ENCODE measurements around the gene ARMC2.
"Not testable (repeated sequence)": the region's sequence is repeated elsewhere in the genome, so short reads cannot be mapped to it uniquely, and the experiment has no call there.

ARMC2 gene

GRCh38 chr6:108968325-108969316, 120.4 kb downstream of the ARMC2 start:
- Mint-ChIP-seq H3K9me3 (no peaks in the 10 kb centered on the region), H3K4me3 (no peak overlapping the region), H3K4me1 (peaks cover 4% of the 10 kb centered on the region), H3K36me3 (no peaks in the 10 kb centered on the region), H3K27ac (no peak overlapping the region), H3K27me3 (no peaks in the 10 kb centered on the region)
- no peak for ATAC-seq (ENCODE audit: low read depth)
- DNase-seq (ENCODE audit: low spot score in 2 of 2), result no peak

GRCh38 chr6:108969776-108970175, 121.6 kb downstream of the ARMC2 start:
- Mint-ChIP-seq H3K27ac (no peak overlapping the region), H3K4me1 (peaks cover 4% of the 10 kb centered on the region), H3K36me3 (no peaks in the 10 kb centered on the region), H3K27me3 (no peaks in the 10 kb centered on the region), H3K9me3 (no peaks in the 10 kb centered on the region), H3K4me3 (no peak overlapping the region)
- no peak for ATAC-seq (ENCODE audit: low read depth)
- DNase-seq (ENCODE audit: low spot score in 2 of 2), result no peak

GRCh38 chr6:108974201-108974600, 126.0 kb downstream of the ARMC2 start:
- no peak for ATAC-seq (ENCODE audit: low read depth)
- no peaks in the 10 kb centered on the region for H3K27me3 Mint-ChIP-seq
- no peaks in the 10 kb centered on the region for H3K4me1 Mint-ChIP-seq
- no peak for DNase-seq (ENCODE audit: low spot score in 2 of 2)
- H3K36me3 Mint-ChIP-seq, result peaks cover 7% of the 10 kb centered on the region
- H3K9me3 Mint-ChIP-seq, result peaks cover 2% of the 10 kb centered on the region
- no peak overlapping the region for H3K4me3 Mint-ChIP-seq
- H3K27ac Mint-ChIP-seq, result no peak overlapping the region

GRCh38 chr6:108978638-108979037, 130.4 kb downstream of the ARMC2 start:
- peaks cover 11% of the 10 kb centered on the region for H3K36me3 Mint-ChIP-seq
- not testable (repeated sequence) for H3K27ac Mint-ChIP-seq; ATAC-seq (ENCODE audit: low read depth); H3K4me1 Mint-ChIP-seq; DNase-seq (ENCODE audit: low spot score in 2 of 2); H3K4me3 Mint-ChIP-seq; H3K27me3 Mint-ChIP-seq
- H3K9me3 Mint-ChIP-seq, result peaks cover 11% of the 10 kb centered on the region

- no peak overlapping the region for H3K27ac Mint-ChIP-seq
- ATAC-seq (ENCODE audit: low read depth) (no peak), DNase-seq (ENCODE audit: low spot score in 2 of 2) (no peak)
- H3K27me3 Mint-ChIP-seq, result no peaks in the 10 kb centered on the region
- H3K9me3 Mint-ChIP-seq, result peaks cover 9% of the 10 kb centered on the region
- H3K36me3 Mint-ChIP-seq, result peaks cover 13% of the 10 kb centered on the region
- no peaks in the 10 kb centered on the region for H3K4me1 Mint-ChIP-seq
- H3K4me3 Mint-ChIP-seq, result no peak overlapping the region
These were observed 134.2 kb downstream of the ARMC2 start for GRCh38 chr6:108982154-108983113.

GRCh38 chr6:108983151-108983550, 134.9 kb downstream of the ARMC2 start:
- H3K4me1 Mint-ChIP-seq, result no peaks in the 10 kb centered on the region
- ATAC-seq (ENCODE audit: low read depth), result no peak
- peaks cover 17% of the 10 kb centered on the region for H3K36me3 Mint-ChIP-seq
- H3K27me3 Mint-ChIP-seq, result no peaks in the 10 kb centered on the region
- peaks cover 9% of the 10 kb centered on the region for H3K9me3 Mint-ChIP-seq
- no peak overlapping the region for H3K27ac Mint-ChIP-seq
- no peak for DNase-seq (ENCODE audit: low spot score in 2 of 2)
- no peak overlapping the region for H3K4me3 Mint-ChIP-seq

GRCh38 chr6:108985301-108985700, 137.1 kb downstream of the ARMC2 start:
- H3K27me3 Mint-ChIP-seq, result no peaks in the 10 kb centered on the region
- no peaks in the 10 kb centered on the region for H3K4me1 Mint-ChIP-seq
- H3K36me3 Mint-ChIP-seq, result peaks cover 26% of the 10 kb centered on the region
- peaks cover 5% of the 10 kb centered on the region for H3K9me3 Mint-ChIP-seq
- DNase-seq (ENCODE audit: low spot score in 2 of 2) (no peak), ATAC-seq (ENCODE audit: low read depth) (no peak)
- no peak overlapping the region for H3K4me3 Mint-ChIP-seq
- no peak overlapping the region for H3K27ac Mint-ChIP-seq

GRCh38 chr6:108987156-108987555, 138.9 kb downstream of the ARMC2 start:
- no peak overlapping the region for H3K27ac Mint-ChIP-seq
- H3K4me3 Mint-ChIP-seq, result no peak overlapping the region
- no peaks in the 10 kb centered on the region for H3K9me3 Mint-ChIP-seq

GRCh38 chr6:108988296-108988695, 140.1 kb downstream of the ARMC2 start:
- ATAC-seq (ENCODE audit: low read depth) (no peak), DNase-seq (ENCODE audit: low spot score in 2 of 2) (no peak)
- Mint-ChIP-seq H3K27me3 (no peaks in the 10 kb centered on the region), H3K4me1 (no peaks in the 10 kb centered on the region), H3K9me3 (no peaks in the 10 kb centered on the region), H3K36me3 (peaks cover 40% of the 10 kb centered on the region), H3K27ac (no peak overlapping the region), H3K4me3 (no peak overlapping the region)

More at GRCh38 chr6:108987156-108987555, 138.9 kb downstream of the ARMC2 start:
- ATAC-seq (ENCODE audit: low read depth), result no peak
- Mint-ChIP-seq H3K36me3 (peaks cover 40% of the 10 kb centered on the region), H3K27me3 (no peaks in the 10 kb centered on the region), H3K4me1 (no peaks in the 10 kb centered on the region)
- no peak for DNase-seq (ENCODE audit: low spot score in 2 of 2)

GRCh38 chr6:108988765-108989164, 140.5 kb downstream of the ARMC2 start:
- ATAC-seq (ENCODE audit: low read depth) (no peak), DNase-seq (ENCODE audit: low spot score in 2 of 2) (no peak)
- no peak overlapping the region for H3K4me3 Mint-ChIP-seq
- H3K27ac Mint-ChIP-seq, result no peak overlapping the region
- H3K36me3 Mint-ChIP-seq, result peaks cover 40% of the 10 kb centered on the region
- H3K9me3 Mint-ChIP-seq, result no peaks in the 10 kb centered on the region
- no peaks in the 10 kb centered on the region for H3K4me1 Mint-ChIP-seq
- no peaks in the 10 kb centered on the region for H3K27me3 Mint-ChIP-seq

- no peaks in the 10 kb centered on the region for H3K4me1 Mint-ChIP-seq
These were observed 141.5 kb downstream of the ARMC2 start for GRCh38 chr6:108989700-108990099.

GRCh38 chr6:108993876-108994275, 145.7 kb downstream of the ARMC2 start:
- H3K36me3 Mint-ChIP-seq, result peaks cover 28% of the 10 kb centered on the region
- no peak for ATAC-seq (ENCODE audit: low read depth)

More at GRCh38 chr6:108989700-108990099, 141.5 kb downstream of the ARMC2 start:
- Mint-ChIP-seq H3K9me3 (no peaks in the 10 kb centered on the region), H3K4me3 (no peak overlapping the region), H3K27ac (no peak overlapping the region), H3K36me3 (peaks cover 38% of the 10 kb centered on the region), H3K27me3 (no peaks in the 10 kb centered on the region)
- ATAC-seq (ENCODE audit: low read depth) (no peak), DNase-seq (ENCODE audit: low spot score in 2 of 2) (no peak)

GRCh38 chr6:108995296-108995695, 147.1 kb downstream of the ARMC2 start:
- Mint-ChIP-seq H3K4me3 (no peak overlapping the region), H3K27ac (no peak overlapping the region), H3K36me3 (peaks cover 26% of the 10 kb centered on the region), H3K4me1 (no peaks in the 10 kb centered on the region), H3K27me3 (no peaks in the 10 kb centered on the region), H3K9me3 (no peaks in the 10 kb centered on the region)
- no peak for DNase-seq (ENCODE audit: low spot score in 2 of 2)
- ATAC-seq (ENCODE audit: low read depth), result no peak

More at GRCh38 chr6:108993876-108994275, 145.7 kb downstream of the ARMC2 start:
- no peak overlapping the region for H3K4me3 Mint-ChIP-seq
- no peaks in the 10 kb centered on the region for H3K27me3 Mint-ChIP-seq
- no peaks in the 10 kb centered on the region for H3K9me3 Mint-ChIP-seq
- no peak overlapping the region for H3K27ac Mint-ChIP-seq
- DNase-seq (ENCODE audit: low spot score in 2 of 2), result no peak
- H3K4me1 Mint-ChIP-seq, result no peaks in the 10 kb centered on the region

- ATAC-seq (ENCODE audit: low read depth) (no peak), DNase-seq (ENCODE audit: low spot score in 2 of 2) (no peak)
- no peaks in the 10 kb centered on the region for H3K9me3 Mint-ChIP-seq
- no peak overlapping the region for H3K27ac Mint-ChIP-seq
- no peak overlapping the region for H3K4me3 Mint-ChIP-seq
- H3K36me3 Mint-ChIP-seq, result peaks cover 19% of the 10 kb centered on the region
- no peaks in the 10 kb centered on the region for H3K4me1 Mint-ChIP-seq
- no peaks in the 10 kb centered on the region for H3K27me3 Mint-ChIP-seq
These were observed 148.0 kb downstream of the ARMC2 start for GRCh38 chr6:108996208-108996607.

Data from memory B cell (primary cell).